ENCODE data around the gene DOK5. TPM values are rescaled to one million over a fixed set of nuclear protein-coding genes. Genes with fewer than 3 reads are reported as not detected.

DOK5 gene
- total and polyA plus RNA-seq, 2 experiments from 2014 or later = 5.0 to 6.9 TPM

GRCh38 chr20:54639941-54640340, 164.5 kb downstream of the DOK5 start (continued):
- no peak for TF ChIP-seq ZNF462 (CRISPR knock-in tag; IDR thresholded peaks at IDR 0.05)

GRCh38 chr20:54640800-54641199, 165.4 kb downstream of the DOK5 start:
- H2AFZ ChIP-seq = no peak overlapping the region
- no peaks in the 10 kb centered on the region for H3K27me3 ChIP-seq (ENCODE audit: insufficient read depth)
- H4K20me1 ChIP-seq (replicated peaks; ENCODE audit: insufficient read depth) = no peaks in the 10 kb centered on the region
- H3K36me3 ChIP-seq (ENCODE audit: insufficient read depth) = no peaks in the 10 kb centered on the region
- H3K4me3 ChIP-seq = no peak overlapping the region
- Mint-ChIP-seq H3K4me3 (no peak overlapping the region), H3K4me1 (peaks cover 7% of the 10 kb centered on the region), H3K9me3 (peaks cover 15% of the 10 kb centered on the region; the same call in 2 of the 3 replicates), H3K27ac (no peak overlapping the region), H3K27me3 (ENCODE audit: insufficient read depth, low read depth, poor library complexity) (peaks cover 5% of the 10 kb centered on the region), H3K36me3 (ENCODE audit: low read depth) (peaks cover 12% of the 10 kb centered on the region; the same call in 2 of the 3 replicates)
- H3K4me1 ChIP-seq (ENCODE audit: insufficient read depth) = no peaks in the 10 kb centered on the region
- H3K9me2 ChIP-seq (ENCODE audit: insufficient read depth) = peaks cover 7% of the 10 kb centered on the region; the same call in 1 of the 2 replicates
- H3K79me2 ChIP-seq (replicated peaks; ENCODE audit: insufficient read depth) = no peaks in the 10 kb centered on the region
- H3F3A ChIP-seq (replicated peaks; ENCODE audit: low read depth) = no peaks in the 10 kb centered on the region
- ATAC-seq (no peak), DNase-seq (ENCODE audit: low spot score) (no peak)
- H3K4me2 ChIP-seq = no peak overlapping the region
- no peak overlapping the region for H3K27ac ChIP-seq (ENCODE audit: low read depth)
- TF ChIP-seq ZNF462 (CRISPR knock-in tag; IDR thresholded peaks at IDR 0.05) (no peak), REST (IDR thresholded peaks at IDR 0.05; ENCODE audit: unreplicated experiment) (no peak)

All from GM23338 (cell line).